ENCODE results near the gene CASP7. TPM values are rescaled to one million over a fixed set of nuclear protein-coding genes. Genes with fewer than 3 reads are reported as not detected.

Gene CASP7
- total RNA-seq, 2 donors from 2014 or later = 14.4 to 15.6 TPM

GRCh38 chr10:113718969-113719822 lies 39.5 kb downstream of the CASP7 start:
- H3K27me3 Mint-ChIP-seq (ENCODE audit: insufficient read depth) = no peaks in the 10 kb centered on the region
- H3K27ac Mint-ChIP-seq = no peak overlapping the region
- no peaks in the 10 kb centered on the region for H3K4me1 ChIP-seq (ENCODE audit: control insufficient read depth, insufficient read depth, low read length)
- no peaks in the 10 kb centered on the region for H3K9me3 Mint-ChIP-seq
- WGBS, 2 experiments (ENCODE audit: insufficient coverage in 1 of 2, insufficient read length in 1 of 2) = 91 to 94% methylated on average over 11 to 20 of the region's 21 CpGs
- no peak overlapping the region for H3K4me3 ChIP-seq (ENCODE audit: low read length)
- peaks cover 39% of the 10 kb centered on the region for H3K36me3 Mint-ChIP-seq (ENCODE audit: low read depth)
- H3K4me3 Mint-ChIP-seq = no peak overlapping the region
- TF ChIP-seq CTCF (conservative IDR thresholded peaks at IDR 0.05) = no peak
- H3K9ac ChIP-seq (ENCODE audit: extremely low read depth, low read length, poor library complexity, severe bottlenecking) = no peak overlapping the region
- no peak for DNase-seq
- no peaks in the 10 kb centered on the region for H3K27me3 ChIP-seq (ENCODE audit: control insufficient read depth, insufficient read depth, low read length, poor library complexity, severe bottlenecking)
- H3K4me1 Mint-ChIP-seq = no peaks in the 10 kb centered on the region
- peaks cover 15% of the 10 kb centered on the region for H3K36me3 ChIP-seq (ENCODE audit: control insufficient read depth, insufficient read depth, low read length)
- no peaks in the 10 kb centered on the region for H3K9me3 ChIP-seq (ENCODE audit: control insufficient read depth, low read length)
- no peak overlapping the region for H3K27ac ChIP-seq (ENCODE audit: low read depth, low read length)

- no peaks in the 10 kb centered on the region for H3K4me1 ChIP-seq (ENCODE audit: control insufficient read depth, insufficient read depth, low read length)
- Mint-ChIP-seq H3K36me3 (ENCODE audit: low read depth) (peaks cover 39% of the 10 kb centered on the region), H3K4me3 (no peak overlapping the region), H3K4me1 (no peaks in the 10 kb centered on the region), H3K27me3 (ENCODE audit: insufficient read depth) (no peaks in the 10 kb centered on the region), H3K27ac (no peak overlapping the region), H3K9me3 (no peaks in the 10 kb centered on the region)
- TF ChIP-seq CTCF (conservative IDR thresholded peaks at IDR 0.05) = no peak
- no peak overlapping the region for H3K9ac ChIP-seq (ENCODE audit: extremely low read depth, low read length, poor library complexity, severe bottlenecking)
- no peak overlapping the region for H3K4me3 ChIP-seq (ENCODE audit: low read length)
- no peaks in the 10 kb centered on the region for H3K9me3 ChIP-seq (ENCODE audit: control insufficient read depth, low read length)
- H3K27me3 ChIP-seq (ENCODE audit: control insufficient read depth, insufficient read depth, low read length, poor library complexity, severe bottlenecking) = no peaks in the 10 kb centered on the region
- no peak for DNase-seq
- H3K36me3 ChIP-seq (ENCODE audit: control insufficient read depth, insufficient read depth, low read length) = peaks cover 25% of the 10 kb centered on the region
- 91 to 97% methylated on average over 7 to 8 of the region's 8 CpGs for WGBS, 2 experiments (ENCODE audit: insufficient coverage in 1 of 2, insufficient read length in 1 of 2)
- H3K27ac ChIP-seq (ENCODE audit: low read depth, low read length) = no peak overlapping the region
Measured at GRCh38 chr10:113720386-113720785, 40.7 kb downstream of the CASP7 start.

- no peak overlapping the region for H3K4me3 Mint-ChIP-seq
- no peaks in the 10 kb centered on the region for H3K27me3 ChIP-seq (ENCODE audit: control insufficient read depth, insufficient read depth, low read length, poor library complexity, severe bottlenecking)
- H3K4me1 ChIP-seq (ENCODE audit: control insufficient read depth, insufficient read depth, low read length) = no peaks in the 10 kb centered on the region
- H3K9me3 ChIP-seq (ENCODE audit: control insufficient read depth, low read length) = no peaks in the 10 kb centered on the region
- peaks cover 35% of the 10 kb centered on the region for H3K36me3 Mint-ChIP-seq (ENCODE audit: low read depth)
- H3K27ac Mint-ChIP-seq = no peak overlapping the region
- H3K27me3 Mint-ChIP-seq (ENCODE audit: insufficient read depth) = peaks cover 2% of the 10 kb centered on the region
- peaks cover 25% of the 10 kb centered on the region for H3K36me3 ChIP-seq (ENCODE audit: control insufficient read depth, insufficient read depth, low read length)
- no peak for TF ChIP-seq CTCF (conservative IDR thresholded peaks at IDR 0.05)
- no peaks in the 10 kb centered on the region for H3K9me3 Mint-ChIP-seq
- H3K4me3 ChIP-seq (ENCODE audit: low read length) = no peak overlapping the region
- no peak overlapping the region for H3K9ac ChIP-seq (ENCODE audit: extremely low read depth, low read length, poor library complexity, severe bottlenecking)
- WGBS, 2 experiments (ENCODE audit: insufficient coverage in 1 of 2, insufficient read length in 1 of 2) = 92 to 93% methylated on average over 6 to 9 of the region's 9 CpGs
- H3K27ac ChIP-seq (ENCODE audit: low read depth, low read length) = no peak overlapping the region
- peaks cover 13% of the 10 kb centered on the region for H3K4me1 Mint-ChIP-seq
- no peak for DNase-seq
Measured at GRCh38 chr10:113732160-113732881, 52.6 kb downstream of the CASP7 start.

Data from endodermal cell (in vitro differentiated cells).